CD14-positive monocyte (primary cell): ENCODE results near the gene DBX2. TPM values are rescaled to one million over a fixed set of nuclear protein-coding genes. Genes with fewer than 3 reads are reported as not detected.

Experiments
- DNase-seq, 3 donors: peaks; one replicate each; pipeline ENCODE4 v3.0.0-alpha.2; 2011 to 2022
- H2AFZ ChIP-seq: 2 replicates; pipeline ENCODE4 v1.6.0; 2012; ENCODE audit warnings: mild to moderate bottlenecking, low read depth, low read length, inconsistent platforms; ENCODE audit not compliant: insufficient read depth, poor library complexity, severe bottlenecking
- H3K27ac ChIP-seq, 2 donors: 1 replicate in 1 of 2; 2 replicates in 1 of 2; pipeline ENCODE4 v1.5.1; 2012 to 2013; ENCODE audit warnings: low read length in 2 of 2, control low read depth in 1 of 2, inconsistent platforms in 1 of 2, low read depth in 1 of 2, mild to moderate bottlenecking in 1 of 2
- H3K27me3 ChIP-seq, 2 donors: one replicate each; pipeline versions ENCODE4 v1.6.0 to v1.6.1; 2011 to 2013; ENCODE audit warnings: low read length in 2 of 2; ENCODE audit not compliant: control insufficient read depth in 2 of 2, insufficient read depth in 2 of 2
- H3K36me3 ChIP-seq, 2 donors: replicated peaks in 1 of 2; 1 replicate in 1 of 2; 2 replicates in 1 of 2; pipeline versions ENCODE4 v1.5.1 to v1.6.1; 2012 to 2013; ENCODE audit warnings: low read length in 2 of 2, control low read depth in 1 of 2, inconsistent platforms in 1 of 2, mild to moderate bottlenecking in 1 of 2; ENCODE audit not compliant: insufficient read depth in 2 of 2, control insufficient read depth in 1 of 2
- H3K4me1 ChIP-seq, 2 donors: 1 replicate in 1 of 2; 2 replicates in 1 of 2; pipeline versions ENCODE4 v1.5.1 to v1.6.1; 2012 to 2013; ENCODE audit warnings: low read length in 2 of 2, control low read depth in 1 of 2, inconsistent platforms in 1 of 2, mild to moderate bottlenecking in 1 of 2, moderate library complexity in 1 of 2; ENCODE audit not compliant: insufficient read depth in 2 of 2, control insufficient read depth in 1 of 2
- H3K4me2 ChIP-seq: replicated peaks from 2 replicates; pipeline ENCODE3; 2012; ENCODE audit warnings: low read length, moderate library complexity, mild to moderate bottlenecking; ENCODE audit not compliant: poor library complexity, severe bottlenecking; ENCODE audit errors: extremely low read depth
- H3K4me3 ChIP-seq, 3 experiments: fragments of 200-600 bp in 1 of 3; sonication (generic) in 1 of 3; replicated peaks in 1 of 3; 1 replicate in 2 of 3; 2 replicates in 1 of 3; pipeline ENCODE4 v1.5.1; 2011 to 2013; ENCODE audit warnings: low read length in 3 of 3, mild to moderate bottlenecking in 3 of 3, control low read depth in 2 of 3, low read depth in 2 of 3, inconsistent platforms in 1 of 3, moderate library complexity in 1 of 3
- H3K79me2 ChIP-seq: 2 replicates; pipeline ENCODE4 v1.6.0; 2012; ENCODE audit warnings: mild to moderate bottlenecking, control low read depth, inconsistent platforms, low read length, moderate library complexity; ENCODE audit not compliant: insufficient read depth
- H3K9ac ChIP-seq: 2 replicates; pipeline ENCODE4 v1.6.0; 2017; ENCODE audit warnings: low read length, mild to moderate bottlenecking; ENCODE audit not compliant: insufficient read depth, poor library complexity, severe bottlenecking
- H3K9me3 ChIP-seq, 2 donors: replicated peaks in 1 of 2; 1 replicate in 1 of 2; 2 replicates in 1 of 2; pipeline versions ENCODE4 v1.5.1 to v1.6.1; 2012 to 2013; ENCODE audit warnings: low read length in 2 of 2, control low read depth in 1 of 2; ENCODE audit not compliant: control insufficient read depth in 1 of 2, insufficient read depth in 1 of 2
- H4K20me1 ChIP-seq: 2 replicates; pipeline ENCODE4 v1.6.0; 2012; ENCODE audit warnings: mild to moderate bottlenecking, low read length, control low read depth, moderate library complexity; ENCODE audit not compliant: insufficient read depth
- H3K27ac Mint-ChIP-seq, 7 donors: one replicate each; pipeline ENCODE4 v1.8.0; 2020; ENCODE audit warnings: mild to moderate bottlenecking in 7 of 7, mixed read lengths in 7 of 7, moderate library complexity in 6 of 7, inconsistent platforms in 2 of 7
- H3K27me3 Mint-ChIP-seq, 3 donors: one replicate each; pipeline ENCODE4 v1.8.0; 2021 to 2022; ENCODE audit warnings: low read depth in 3 of 3, mild to moderate bottlenecking in 3 of 3, mixed read lengths in 3 of 3, moderate library complexity in 3 of 3, inconsistent platforms in 1 of 3
- H3K36me3 Mint-ChIP-seq, 2 donors: one replicate each; pipeline ENCODE4 v1.8.0; 2020; ENCODE audit warnings: mixed read lengths in 2 of 2, inconsistent platforms in 1 of 2, mild to moderate bottlenecking in 1 of 2
- H3K4me1 Mint-ChIP-seq: one replicate; pipeline ENCODE4 v1.8.0; 2020; ENCODE audit warnings: mild to moderate bottlenecking, mixed read lengths
- H3K4me3 Mint-ChIP-seq, 2 donors: one replicate each; pipeline ENCODE4 v1.8.0; 2020; ENCODE audit warnings: mild to moderate bottlenecking in 2 of 2, mixed read lengths in 2 of 2, moderate library complexity in 1 of 2
- H3K9me3 Mint-ChIP-seq, 7 donors: one replicate each; pipeline ENCODE4 v1.8.0; 2020 to 2022; ENCODE audit warnings: mixed read lengths in 7 of 7, mild to moderate bottlenecking in 6 of 7, moderate library complexity in 6 of 7, inconsistent platforms in 2 of 7
- WGBS: methylation state at CpG from one replicate; pipeline ENCODE4 v1.1.5; 2013; ENCODE audit warnings: missing lambda C conversion rate; ENCODE audit not compliant: insufficient coverage; 5-methylcytosine and 5-hydroxymethylcytosine counted together
- intact Hi-C, 2 donors: fragments of 100-400 bp; cut with micrococcal nuclease; formaldehyde crosslinking; loops; one replicate each; pipeline versions ENCODE4 v1.15.0 to v1.15.1; 2023
- polyA plus RNA-seq, 3 donors: library from polyadenylated mRNA; depleted of rRNA in 1 of 3; unstranded in 2 of 3; stranded (reverse) in 1 of 3; fragments of 300-500 nt in 2 of 3; fragments of >200 nt in 1 of 3; fragmentation: Illumina TruSeq in 2 of 3; gene quantifications; 1 replicate in 2 of 3; 2 replicates in 1 of 3; pipeline ENCODE4 v1.2.3, GENCODE V29; 2012 to 2021
- TF ChIP-seq, protein P1 (sequence below): fragments of 200-600 bp; IDR thresholded peaks from one replicate; pipeline ENCODE4 v1.8.0; 2022; ENCODE audit warnings: antibody characterized with exemption, mild to moderate bottlenecking

DBX2 gene
- polyA plus RNA-seq, 3 donors, result not detected

DNA sequence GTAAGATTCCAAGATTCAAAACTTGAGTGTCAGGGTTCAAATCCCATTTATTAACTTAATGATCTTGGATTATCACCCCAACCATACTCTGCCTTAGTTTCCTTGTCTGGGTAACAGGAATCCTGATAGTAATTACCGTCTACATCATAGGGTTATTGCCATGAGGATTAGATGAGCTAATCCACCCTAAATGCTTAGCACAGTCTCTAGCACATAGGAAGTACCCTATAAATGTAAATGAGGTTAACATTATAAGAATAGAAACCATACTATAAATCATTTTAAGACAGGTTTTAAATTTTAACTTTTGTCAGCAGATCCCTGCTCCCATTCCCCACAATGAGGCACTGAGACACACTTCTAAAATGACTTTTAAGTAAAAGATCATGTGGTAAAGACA is 36.5 kb downstream of the DBX2 start:
- Histone ChIP-seq H3K27me3 (no peaks in the 10 kb centered on the region), H3K4me3 (no peak overlapping the region), H3K4me2 (no peak overlapping the region), H3K9ac (no peak overlapping the region), H3K79me2 (no peaks in the 10 kb centered on the region), H3K9me3 (no peaks in the 10 kb centered on the region), H3K27ac (no peak overlapping the region), H4K20me1 (no peaks in the 10 kb centered on the region), H2AFZ (no peak overlapping the region), H3K4me1 (no peaks in the 10 kb centered on the region), H3K36me3 (no peaks in the 10 kb centered on the region)
- TF ChIP-seq, protein P1, sequence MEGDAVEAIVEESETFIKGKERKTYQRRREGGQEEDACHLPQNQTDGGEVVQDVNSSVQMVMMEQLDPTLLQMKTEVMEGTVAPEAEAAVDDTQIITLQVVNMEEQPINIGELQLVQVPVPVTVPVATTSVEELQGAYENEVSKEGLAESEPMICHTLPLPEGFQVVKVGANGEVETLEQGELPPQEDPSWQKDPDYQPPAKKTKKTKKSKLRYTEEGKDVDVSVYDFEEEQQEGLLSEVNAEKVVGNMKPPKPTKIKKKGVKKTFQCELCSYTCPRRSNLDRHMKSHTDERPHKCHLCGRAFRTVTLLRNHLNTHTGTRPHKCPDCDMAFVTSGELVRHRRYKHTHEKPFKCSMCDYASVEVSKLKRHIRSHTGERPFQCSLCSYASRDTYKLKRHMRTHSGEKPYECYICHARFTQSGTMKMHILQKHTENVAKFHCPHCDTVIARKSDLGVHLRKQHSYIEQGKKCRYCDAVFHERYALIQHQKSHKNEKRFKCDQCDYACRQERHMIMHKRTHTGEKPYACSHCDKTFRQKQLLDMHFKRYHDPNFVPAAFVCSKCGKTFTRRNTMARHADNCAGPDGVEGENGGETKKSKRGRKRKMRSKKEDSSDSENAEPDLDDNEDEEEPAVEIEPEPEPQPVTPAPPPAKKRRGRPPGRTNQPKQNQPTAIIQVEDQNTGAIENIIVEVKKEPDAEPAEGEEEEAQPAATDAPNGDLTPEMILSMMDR, result no peak
- Mint-ChIP-seq H3K4me1 (no peaks in the 10 kb centered on the region), H3K4me3 (no peak overlapping the region), H3K9me3 (peaks cover 0 to 7% (median 3%) of the 10 kb centered on the region in 7 donors), H3K36me3 (no peaks in the 10 kb centered on the region), H3K27ac (no peak overlapping the region), H3K27me3 (no peaks in the 10 kb centered on the region)
- intact Hi-C loops, result no loop called here
- WGBS, result no CpG with 5 or more reads among the region's 1 CpG
- no peak for DNase-seq

- Mint-ChIP-seq H3K27me3 (no peaks in the 10 kb centered on the region), H3K9me3 (peaks cover 0 to 6% (median 2%) of the 10 kb centered on the region in 7 donors), H3K36me3 (no peaks in the 10 kb centered on the region), H3K4me3 (no peak overlapping the region), H3K27ac (no peak overlapping the region), H3K4me1 (no peaks in the 10 kb centered on the region)
- no peaks in the 10 kb centered on the region for H3K4me1 ChIP-seq
- H3K79me2 ChIP-seq, result no peaks in the 10 kb centered on the region
- H3K27ac ChIP-seq, result no peak overlapping the region
- no peak overlapping the region for H2AFZ ChIP-seq
- no peaks in the 10 kb centered on the region for H3K27me3 ChIP-seq
- H3K9me3 ChIP-seq, result no peaks in the 10 kb centered on the region
- H3K4me2 ChIP-seq, result no peak overlapping the region
- H3K4me3 ChIP-seq, result no peak overlapping the region
- 96% methylated on average over 2 of the region's 3 CpGs for WGBS
- H3K36me3 ChIP-seq, result no peaks in the 10 kb centered on the region
- intact Hi-C loops, result no loop called here
- DNase-seq, result no peak
- H4K20me1 ChIP-seq, result no peaks in the 10 kb centered on the region
- TF ChIP-seq, protein P1, result no peak
- no peak overlapping the region for H3K9ac ChIP-seq
Observed at GRCh38 chr12:45012749-45013148, 38.1 kb downstream of the DBX2 start.
